ENCODE data around the gene GSTO2.

DNA sequence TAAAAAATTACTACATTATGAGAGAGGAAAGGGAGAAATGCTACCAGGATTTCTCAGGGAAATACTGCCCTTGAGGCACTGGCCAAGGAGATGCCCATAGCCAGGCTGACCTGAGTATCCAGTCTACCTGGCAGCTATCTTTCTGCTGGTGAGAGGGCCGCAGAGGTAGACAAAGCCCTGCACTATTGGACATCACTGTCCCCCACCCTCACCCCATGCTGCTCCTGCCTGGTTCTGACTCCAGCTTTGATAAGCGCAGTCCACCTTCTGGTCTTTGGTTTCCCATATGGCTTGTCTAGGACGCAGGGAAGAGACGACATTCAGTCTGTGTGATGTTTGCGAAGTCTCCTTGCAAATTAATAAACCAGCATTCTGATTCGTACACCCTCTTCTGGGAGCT lies 65.6 kb downstream of the GSTO2 start:
- no peak for TF ChIP-seq EZH2phosphoT487 (IDR thresholded peaks at IDR 0.05; ENCODE audit: low read depth, severe bottlenecking, unreplicated experiment)
- TF ChIP-seq, protein P1, sequence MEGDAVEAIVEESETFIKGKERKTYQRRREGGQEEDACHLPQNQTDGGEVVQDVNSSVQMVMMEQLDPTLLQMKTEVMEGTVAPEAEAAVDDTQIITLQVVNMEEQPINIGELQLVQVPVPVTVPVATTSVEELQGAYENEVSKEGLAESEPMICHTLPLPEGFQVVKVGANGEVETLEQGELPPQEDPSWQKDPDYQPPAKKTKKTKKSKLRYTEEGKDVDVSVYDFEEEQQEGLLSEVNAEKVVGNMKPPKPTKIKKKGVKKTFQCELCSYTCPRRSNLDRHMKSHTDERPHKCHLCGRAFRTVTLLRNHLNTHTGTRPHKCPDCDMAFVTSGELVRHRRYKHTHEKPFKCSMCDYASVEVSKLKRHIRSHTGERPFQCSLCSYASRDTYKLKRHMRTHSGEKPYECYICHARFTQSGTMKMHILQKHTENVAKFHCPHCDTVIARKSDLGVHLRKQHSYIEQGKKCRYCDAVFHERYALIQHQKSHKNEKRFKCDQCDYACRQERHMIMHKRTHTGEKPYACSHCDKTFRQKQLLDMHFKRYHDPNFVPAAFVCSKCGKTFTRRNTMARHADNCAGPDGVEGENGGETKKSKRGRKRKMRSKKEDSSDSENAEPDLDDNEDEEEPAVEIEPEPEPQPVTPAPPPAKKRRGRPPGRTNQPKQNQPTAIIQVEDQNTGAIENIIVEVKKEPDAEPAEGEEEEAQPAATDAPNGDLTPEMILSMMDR (IDR thresholded peaks at IDR 0.05; ENCODE audit: poor library complexity), result no peak

All from hepatocyte (in vitro differentiated cells).